PFSK-1 (cell line): Measurements from ENCODE around the gene ERBB4.

Experiments
- FOXP2 ChIP-seq: optimal IDR thresholded peaks from 2 replicates; pipeline ENCODE3; 2011; ENCODE audit warnings: borderline replicate concordance, control low read depth, inconsistent platforms; ENCODE audit not compliant: insufficient read depth; ENCODE audit errors: extremely low read length, extremely low read depth
- POLR2AphosphoS5 ChIP-seq: IDR thresholded peaks from 2 replicates; pipeline ENCODE4 v1.6.1; 2012; ENCODE audit warnings: low read depth, mild to moderate bottlenecking, control low read depth, low read length, moderate library complexity
- REST ChIP-seq, 2 experiments: IDR thresholded peaks; 2 replicates each; pipeline versions ENCODE4 v1.6.1 to v1.8.0; 2011 to 2012; ENCODE audit warnings: low read depth in 2 of 2, low read length in 2 of 2, control low read depth in 1 of 2, inconsistent platforms in 1 of 2, mild to moderate bottlenecking in 1 of 2, moderate library complexity in 1 of 2; ENCODE audit not compliant: insufficient read depth in 1 of 2
- SIN3A ChIP-seq: IDR thresholded peaks from 2 replicates; pipeline ENCODE4 v1.6.1; 2012; ENCODE audit warnings: mild to moderate bottlenecking, low read length, moderate library complexity, borderline replicate concordance; ENCODE audit not compliant: insufficient read depth
- TAF1 ChIP-seq: IDR thresholded peaks from 2 replicates; pipeline ENCODE4 v1.6.1; 2012; ENCODE audit warnings: low read length, control low read depth, borderline replicate concordance; ENCODE audit not compliant: insufficient read depth

The ERBB4 gene

GRCh38 chr2:211463397-211463796 lies 1075.2 kb downstream of the ERBB4 start:
- no peak for TF ChIP-seq REST (IDR thresholded peaks at IDR 0.05; ENCODE audit: insufficient read depth in 1 of 2, low read depth in 2 of 2, low read length in 2 of 2)
- TF ChIP-seq POLR2AphosphoS5: no peak
- no peak for TF ChIP-seq TAF1
- TF ChIP-seq FOXP2: no peak
- no peak for TF ChIP-seq SIN3A

DNA sequence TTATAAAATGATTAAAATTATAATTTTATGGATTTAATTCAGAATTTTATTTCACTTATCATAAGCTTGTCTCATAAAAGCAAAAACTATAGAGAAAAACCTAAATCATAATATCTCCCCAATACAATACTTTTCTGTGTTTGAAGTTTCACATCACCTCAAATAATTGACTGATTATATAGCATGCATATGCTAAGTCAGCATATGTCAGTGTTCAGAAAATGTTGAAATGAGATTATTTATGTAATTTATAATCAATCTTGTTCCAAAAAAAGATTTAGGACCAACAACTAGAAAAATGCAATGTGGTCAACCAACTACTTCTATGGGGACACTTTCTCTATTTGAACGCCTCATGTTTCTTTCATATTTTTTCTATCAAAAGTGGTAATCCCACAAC lies 1079.6 kb downstream of the ERBB4 start:
- TF ChIP-seq TAF1 (no peak), FOXP2 (no peak)

DNA sequence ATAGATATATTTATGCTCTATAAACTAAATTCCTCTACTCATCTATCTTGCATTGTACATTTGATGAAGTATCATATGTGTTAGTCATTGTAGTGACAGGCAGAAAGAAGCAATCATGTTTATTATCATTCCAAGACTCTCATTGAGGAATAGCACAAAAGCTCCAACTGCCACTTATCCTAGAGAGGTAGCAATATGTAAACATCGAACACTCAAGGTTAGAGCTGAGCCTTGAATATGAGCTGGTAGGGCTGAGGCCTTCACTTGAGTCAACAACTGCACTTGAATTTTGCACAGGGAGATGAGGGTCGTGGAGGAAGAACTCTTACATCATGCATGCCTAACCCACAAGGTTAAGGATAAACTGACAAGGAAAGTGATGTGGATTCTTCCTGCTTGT lies 1081.3 kb downstream of the ERBB4 start:
- TF ChIP-seq SIN3A (no peak), FOXP2 (no peak), POLR2AphosphoS5 (no peak), REST (IDR thresholded peaks at IDR 0.05; ENCODE audit: insufficient read depth in 1 of 2, low read depth in 2 of 2, low read length in 2 of 2) (no peak), TAF1 (no peak)

DNA sequence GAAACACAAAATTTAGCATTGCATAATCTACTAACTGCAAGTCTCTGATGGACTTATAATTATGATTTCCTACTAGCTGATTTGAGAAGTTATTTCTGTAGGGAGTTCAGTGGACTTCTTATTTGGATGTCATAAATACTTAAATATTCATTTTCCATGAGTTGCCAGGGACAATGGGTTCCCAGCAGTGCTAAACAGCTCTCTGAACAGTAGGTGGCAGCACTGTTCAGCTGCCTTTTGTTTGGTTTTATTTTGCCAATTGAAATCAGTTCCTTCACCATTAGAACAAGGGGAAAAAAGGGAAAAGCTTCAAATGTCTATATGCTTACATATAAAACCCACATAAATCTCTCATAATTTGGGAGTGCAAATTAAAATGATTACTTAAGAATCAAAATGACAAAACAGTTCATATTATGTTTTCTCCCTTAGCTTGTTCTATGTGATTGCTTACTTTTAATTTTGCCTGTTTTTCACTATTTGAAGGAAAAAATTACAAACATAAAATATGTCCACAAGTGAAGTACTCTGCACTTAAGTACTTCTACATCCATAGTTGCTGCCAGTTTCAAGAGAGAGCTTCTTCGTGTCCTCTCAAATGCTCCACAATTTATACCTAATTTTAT lies 1083.3 kb downstream of the ERBB4 start:
- no peak for TF ChIP-seq FOXP2

DNA sequence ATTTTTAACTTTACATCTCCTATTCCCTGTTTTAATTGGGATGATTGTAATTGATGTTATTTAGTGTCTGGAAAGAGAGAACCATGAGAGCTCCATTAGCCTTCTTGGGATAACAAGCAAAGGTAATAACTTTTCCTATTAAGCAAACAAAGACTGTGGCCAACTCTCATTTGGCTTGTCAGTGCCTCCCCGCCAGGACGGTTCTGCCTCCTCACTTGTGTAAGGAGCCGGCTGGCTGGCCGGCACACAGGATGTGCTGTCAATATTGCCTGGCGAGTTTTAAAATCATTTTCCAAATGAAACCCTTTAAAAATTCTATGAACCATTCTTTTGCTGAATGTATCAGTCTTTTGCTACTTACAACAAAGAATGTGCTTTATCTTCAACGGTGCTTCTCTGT lies 1083.9 kb downstream of the ERBB4 start:
- no peak for TF ChIP-seq SIN3A
- no peak for TF ChIP-seq REST (IDR thresholded peaks at IDR 0.05; ENCODE audit: insufficient read depth in 1 of 2, low read depth in 2 of 2, low read length in 2 of 2)
- no peak for TF ChIP-seq POLR2AphosphoS5
- no peak for TF ChIP-seq TAF1
- TF ChIP-seq FOXP2: no peak

DNA sequence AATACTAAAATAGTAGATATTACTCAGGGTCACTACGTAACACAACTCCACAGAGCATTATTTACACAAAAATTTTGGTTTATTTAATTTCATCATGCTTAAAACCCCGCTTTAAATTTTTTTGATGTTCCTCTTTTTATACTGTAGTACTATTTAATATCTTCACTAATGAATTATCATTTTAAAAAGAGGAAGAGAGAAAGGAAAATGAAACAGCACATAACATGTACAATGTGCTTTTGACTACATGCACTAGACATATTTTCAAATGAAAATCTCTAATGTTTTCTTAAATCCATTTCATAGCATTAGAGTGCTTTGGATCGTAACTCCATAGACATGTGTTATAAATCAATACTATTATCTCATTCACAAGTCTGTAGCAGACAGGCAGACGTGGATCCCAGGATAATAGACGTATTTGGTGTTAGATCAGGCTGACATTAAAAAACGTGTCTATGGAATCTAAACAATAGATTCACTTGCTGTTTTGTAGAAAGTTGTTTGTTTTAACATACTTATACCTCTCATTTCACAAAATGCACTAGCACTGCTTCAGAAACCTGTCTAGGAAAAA lies 1085.2 kb downstream of the ERBB4 start:
- TF ChIP-seq REST (IDR thresholded peaks at IDR 0.05; ENCODE audit: insufficient read depth in 1 of 2, low read depth in 2 of 2, low read length in 2 of 2): no peak
- TF ChIP-seq SIN3A: no peak
- no peak for TF ChIP-seq FOXP2
- TF ChIP-seq TAF1: no peak
- no peak for TF ChIP-seq POLR2AphosphoS5
